ENCODE results near the gene IGSF3.

The IGSF3 gene

DNA sequence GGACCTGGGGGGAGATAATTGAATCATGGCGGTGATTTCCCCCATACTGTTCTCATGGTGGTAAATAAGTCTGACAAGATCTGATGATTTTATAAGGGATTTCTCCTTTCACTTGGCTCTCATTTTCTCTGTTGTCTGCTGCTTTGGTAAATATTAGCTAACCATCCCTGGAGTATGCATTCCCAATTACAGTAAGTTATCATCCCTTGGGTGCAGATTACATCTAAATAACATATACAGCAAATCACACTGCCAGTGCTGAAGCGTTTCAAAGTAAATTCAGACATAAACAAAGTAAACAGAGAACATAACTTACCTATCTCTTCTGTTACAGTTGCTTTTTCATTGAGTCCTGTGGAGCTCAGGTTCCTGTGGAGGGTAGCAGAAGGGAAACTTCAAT is 38.6 kb upstream of the IGSF3 start:
- H3K4me3 ChIP-seq (ENCODE audit: low read depth in 1 of 2, low read length in 2 of 2) = no peak overlapping the region
- H3K9ac ChIP-seq (ENCODE audit: low read depth in 1 of 2, low read length in 2 of 2) = no peak overlapping the region
- H3K9me3 ChIP-seq (ENCODE audit: control insufficient read depth in 1 of 2, low read length in 2 of 2) = no peaks in the 10 kb centered on the region
- no peaks in the 10 kb centered on the region for H3K27me3 ChIP-seq (ENCODE audit: control insufficient read depth in 1 of 2, insufficient read depth in 2 of 2, low read length in 2 of 2)
- H3K27ac ChIP-seq (ENCODE audit: low read depth, low read length) = no peak overlapping the region
- H3K4me1 ChIP-seq (ENCODE audit: control insufficient read depth in 1 of 2, insufficient read depth in 2 of 2, low read length in 2 of 2) = no peaks in the 10 kb centered on the region
- no peaks in the 10 kb centered on the region for H3K36me3 ChIP-seq (ENCODE audit: control insufficient read depth in 1 of 2, insufficient read depth in 2 of 2, low read length in 2 of 2)

DNA sequence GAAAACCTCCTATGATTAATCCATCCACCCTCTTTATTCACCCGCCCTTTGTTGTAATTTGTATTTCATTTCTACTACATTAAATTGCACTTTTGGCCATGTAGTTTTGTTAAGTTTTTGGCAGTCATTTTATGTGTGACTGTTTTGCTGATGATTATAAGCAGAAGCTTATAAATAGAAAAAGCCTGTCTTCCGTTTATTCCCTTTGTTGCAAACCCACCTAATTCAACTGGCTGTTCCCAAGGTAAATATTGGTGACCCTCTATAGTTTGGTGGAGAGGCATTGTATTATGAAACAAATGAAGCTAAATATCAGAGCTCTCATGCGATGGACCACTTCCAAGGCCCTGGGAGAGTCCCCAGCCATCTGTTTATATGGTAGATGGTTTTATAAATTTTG is 36.7 kb upstream of the IGSF3 start:
- Histone ChIP-seq H3K27me3 (ENCODE audit: control insufficient read depth in 1 of 2, insufficient read depth in 2 of 2, low read length in 2 of 2) (no peaks in the 10 kb centered on the region), H3K4me3 (ENCODE audit: low read depth in 1 of 2, low read length in 2 of 2) (no peak overlapping the region), H3K4me1 (ENCODE audit: control insufficient read depth in 1 of 2, insufficient read depth in 2 of 2, low read length in 2 of 2) (no peaks in the 10 kb centered on the region), H3K27ac (ENCODE audit: low read depth, low read length) (no peak overlapping the region), H3K36me3 (ENCODE audit: control insufficient read depth in 1 of 2, insufficient read depth in 2 of 2, low read length in 2 of 2) (no peaks in the 10 kb centered on the region), H3K9ac (ENCODE audit: low read depth in 1 of 2, low read length in 2 of 2) (no peak overlapping the region), H3K9me3 (ENCODE audit: control insufficient read depth in 1 of 2, low read length in 2 of 2) (no peaks in the 10 kb centered on the region)

DNA sequence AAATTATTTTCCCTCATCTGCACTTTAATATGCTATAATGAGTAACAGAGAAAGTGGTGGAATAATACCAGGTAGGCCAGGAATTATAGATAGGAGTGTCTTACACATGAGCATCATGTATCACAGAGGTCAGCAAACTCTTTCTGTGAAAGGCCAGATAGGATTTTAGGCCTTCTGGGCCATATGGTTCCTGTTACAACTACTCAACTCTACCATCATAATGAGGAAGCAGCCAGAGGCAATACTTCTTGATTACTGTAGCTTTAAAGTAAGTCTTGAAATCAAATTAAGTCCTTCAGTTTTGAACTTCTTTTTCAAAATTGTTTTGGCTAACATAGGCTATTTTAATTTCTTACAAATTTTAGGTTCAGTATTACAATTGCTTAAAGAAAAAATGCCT is 32.1 kb upstream of the IGSF3 start:
- H3K4me3 ChIP-seq (ENCODE audit: low read depth in 1 of 2, low read length in 2 of 2) = no peak overlapping the region
- no peaks in the 10 kb centered on the region for H3K27me3 ChIP-seq (ENCODE audit: control insufficient read depth in 1 of 2, insufficient read depth in 2 of 2, low read length in 2 of 2)
- H3K9me3 ChIP-seq (ENCODE audit: control insufficient read depth in 1 of 2, low read length in 2 of 2) = no peaks in the 10 kb centered on the region
- H3K9ac ChIP-seq (ENCODE audit: low read depth in 1 of 2, low read length in 2 of 2) = no peak overlapping the region
- no peaks in the 10 kb centered on the region for H3K36me3 ChIP-seq (ENCODE audit: control insufficient read depth in 1 of 2, insufficient read depth in 2 of 2, low read length in 2 of 2)
- H3K27ac ChIP-seq (ENCODE audit: low read depth, low read length) = no peak overlapping the region
- no peaks in the 10 kb centered on the region for H3K4me1 ChIP-seq (ENCODE audit: control insufficient read depth in 1 of 2, insufficient read depth in 2 of 2, low read length in 2 of 2)

DNA sequence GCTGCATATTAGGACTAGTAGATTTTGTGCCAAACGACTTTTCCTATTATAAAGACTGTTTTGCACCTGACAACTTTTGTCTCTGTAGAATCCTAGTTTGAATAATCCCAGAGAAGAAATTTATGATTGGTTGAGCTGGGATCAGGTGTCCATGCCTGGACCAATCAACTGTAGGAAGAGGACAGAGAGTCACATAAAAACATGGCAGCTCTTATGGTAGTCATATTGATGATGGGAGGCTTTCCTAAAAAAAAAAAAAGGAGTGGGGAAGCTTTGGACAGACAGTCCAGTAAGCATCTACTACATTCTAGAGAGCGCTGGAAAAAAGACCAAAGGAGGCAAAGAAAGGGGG is 30.7 kb upstream of the IGSF3 start:
- H3K36me3 ChIP-seq (ENCODE audit: control insufficient read depth in 1 of 2, insufficient read depth in 2 of 2, low read length in 2 of 2) = no peaks in the 10 kb centered on the region
- no peak overlapping the region for H3K27ac ChIP-seq (ENCODE audit: low read depth, low read length)
- H3K4me1 ChIP-seq (ENCODE audit: control insufficient read depth in 1 of 2, insufficient read depth in 2 of 2, low read length in 2 of 2) = no peaks in the 10 kb centered on the region
- no peaks in the 10 kb centered on the region for H3K9me3 ChIP-seq (ENCODE audit: control insufficient read depth in 1 of 2, low read length in 2 of 2)
- no peak overlapping the region for H3K9ac ChIP-seq (ENCODE audit: low read depth in 1 of 2, low read length in 2 of 2)
- no peak overlapping the region for H3K4me3 ChIP-seq (ENCODE audit: low read depth in 1 of 2, low read length in 2 of 2)
- H3K27me3 ChIP-seq (ENCODE audit: control insufficient read depth in 1 of 2, insufficient read depth in 2 of 2, low read length in 2 of 2) = no peaks in the 10 kb centered on the region

DNA sequence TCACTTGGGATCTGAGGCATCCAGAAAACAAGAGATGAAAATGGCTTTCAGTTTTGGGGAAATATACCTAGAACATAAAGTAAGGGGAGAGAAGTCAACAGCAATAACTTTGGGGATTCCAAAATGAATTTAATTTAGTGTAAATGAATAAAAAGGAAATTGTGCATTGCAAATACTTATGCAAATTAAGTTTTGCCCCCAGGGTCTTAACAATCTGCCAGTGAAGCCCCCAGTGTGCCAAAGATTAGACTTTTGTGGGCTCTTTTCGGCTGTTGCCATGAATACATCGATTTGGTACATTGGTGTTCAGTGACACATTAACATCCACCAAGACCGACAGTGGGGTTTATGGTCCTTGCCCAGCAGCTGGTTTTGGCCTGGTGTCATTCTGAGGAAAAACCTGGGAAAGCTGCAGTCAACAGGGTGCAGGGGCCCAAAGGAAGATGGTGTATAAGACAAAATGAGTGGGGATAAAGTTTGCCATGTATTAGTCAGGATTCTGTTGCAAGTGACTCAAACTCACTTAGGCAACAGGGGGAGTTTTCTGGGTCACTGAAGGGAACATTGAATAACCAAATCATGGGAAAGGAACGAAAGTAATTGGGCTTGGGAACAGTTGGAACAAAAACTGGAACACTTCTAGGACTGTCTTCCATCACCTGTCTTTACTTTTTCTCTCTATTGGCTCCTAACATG is 30.2 kb upstream of the IGSF3 start:
- H3K36me3 ChIP-seq (ENCODE audit: control insufficient read depth in 1 of 2, insufficient read depth in 2 of 2, low read length in 2 of 2) = no peaks in the 10 kb centered on the region
- no peak overlapping the region for H3K27ac ChIP-seq (ENCODE audit: low read depth, low read length)
- H3K4me3 ChIP-seq (ENCODE audit: low read depth in 1 of 2, low read length in 2 of 2) = no peak overlapping the region
- H3K9me3 ChIP-seq (ENCODE audit: control insufficient read depth in 1 of 2, low read length in 2 of 2) = no peaks in the 10 kb centered on the region
- H3K4me1 ChIP-seq (ENCODE audit: control insufficient read depth in 1 of 2, insufficient read depth in 2 of 2, low read length in 2 of 2) = no peaks in the 10 kb centered on the region
- no peaks in the 10 kb centered on the region for H3K27me3 ChIP-seq (ENCODE audit: control insufficient read depth in 1 of 2, insufficient read depth in 2 of 2, low read length in 2 of 2)
- no peak overlapping the region for H3K9ac ChIP-seq (ENCODE audit: low read depth in 1 of 2, low read length in 2 of 2)

DNA sequence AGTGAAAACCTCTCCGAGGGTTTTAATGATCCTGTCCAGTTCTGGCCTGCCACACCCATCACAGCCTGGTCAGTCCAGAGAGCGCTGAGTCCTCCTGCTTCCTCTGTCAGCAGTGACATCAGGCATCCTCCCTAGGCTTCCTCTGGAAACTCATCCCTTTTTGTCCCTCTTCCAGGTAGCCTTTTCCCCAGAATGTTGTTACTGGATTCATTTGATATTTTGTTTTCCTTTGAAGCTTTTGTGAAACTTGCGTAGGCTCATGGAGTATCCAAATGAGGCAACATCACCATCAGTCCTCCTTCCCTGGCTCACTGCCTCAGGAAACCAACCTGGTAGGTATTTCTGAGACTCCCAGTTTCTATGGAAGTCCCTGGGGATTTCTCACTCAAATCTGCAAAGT is 27.0 kb upstream of the IGSF3 start:
- H3K36me3 ChIP-seq (ENCODE audit: control insufficient read depth in 1 of 2, insufficient read depth in 2 of 2, low read length in 2 of 2) = no peaks in the 10 kb centered on the region
- no peak overlapping the region for H3K4me3 ChIP-seq (ENCODE audit: low read depth in 1 of 2, low read length in 2 of 2)
- H3K9ac ChIP-seq (ENCODE audit: low read depth in 1 of 2, low read length in 2 of 2) = no peak overlapping the region
- H3K27me3 ChIP-seq (ENCODE audit: control insufficient read depth in 1 of 2, insufficient read depth in 2 of 2, low read length in 2 of 2) = no peaks in the 10 kb centered on the region
- no peak overlapping the region for H3K27ac ChIP-seq (ENCODE audit: low read depth, low read length)
- no peaks in the 10 kb centered on the region for H3K4me1 ChIP-seq (ENCODE audit: control insufficient read depth in 1 of 2, insufficient read depth in 2 of 2, low read length in 2 of 2)
- no peaks in the 10 kb centered on the region for H3K9me3 ChIP-seq (ENCODE audit: control insufficient read depth in 1 of 2, low read length in 2 of 2)

DNA sequence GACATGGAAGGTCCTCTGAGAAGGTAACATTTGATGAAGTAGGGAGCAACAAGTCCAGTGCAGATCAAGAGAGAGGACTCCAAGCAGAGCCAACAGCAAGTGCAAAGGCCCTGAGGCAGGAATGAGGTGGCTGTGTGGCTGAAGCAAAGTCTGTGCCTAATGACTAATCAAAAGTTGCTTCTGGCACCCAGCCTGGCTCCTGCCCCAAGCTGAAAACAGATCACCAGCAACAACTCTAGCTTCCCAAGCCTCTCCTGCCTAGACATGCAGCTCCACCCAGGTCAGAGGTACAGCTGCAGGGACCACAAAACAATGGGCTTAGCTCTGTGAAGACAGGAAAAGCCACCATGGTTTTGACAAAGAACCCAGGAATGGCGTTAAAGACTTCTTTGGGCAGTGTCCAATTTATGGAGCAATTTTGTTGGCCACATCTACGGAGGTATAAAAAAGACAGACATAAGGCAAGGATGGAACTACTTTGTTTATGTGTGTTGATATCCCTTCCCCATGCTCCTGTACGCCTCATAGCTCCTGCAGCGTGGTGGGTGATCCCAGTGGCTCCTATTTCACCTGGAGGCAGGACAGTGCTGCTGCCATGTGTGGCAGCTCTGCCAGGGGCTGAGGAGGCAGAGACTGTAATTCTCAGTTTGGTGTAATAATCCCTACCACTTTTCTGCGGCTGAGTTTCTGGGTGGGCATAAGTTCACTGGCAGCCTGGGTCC is 26.4 kb upstream of the IGSF3 start:
- Histone ChIP-seq H3K9ac (ENCODE audit: low read depth in 1 of 2, low read length in 2 of 2) (no peak overlapping the region), H3K4me3 (ENCODE audit: low read depth in 1 of 2, low read length in 2 of 2) (no peak overlapping the region), H3K36me3 (ENCODE audit: control insufficient read depth in 1 of 2, insufficient read depth in 2 of 2, low read length in 2 of 2) (no peaks in the 10 kb centered on the region), H3K27me3 (ENCODE audit: control insufficient read depth in 1 of 2, insufficient read depth in 2 of 2, low read length in 2 of 2) (no peaks in the 10 kb centered on the region), H3K9me3 (ENCODE audit: control insufficient read depth in 1 of 2, low read length in 2 of 2) (no peaks in the 10 kb centered on the region), H3K4me1 (ENCODE audit: control insufficient read depth in 1 of 2, insufficient read depth in 2 of 2, low read length in 2 of 2) (no peaks in the 10 kb centered on the region), H3K27ac (ENCODE audit: low read depth, low read length) (no peak overlapping the region)

DNA sequence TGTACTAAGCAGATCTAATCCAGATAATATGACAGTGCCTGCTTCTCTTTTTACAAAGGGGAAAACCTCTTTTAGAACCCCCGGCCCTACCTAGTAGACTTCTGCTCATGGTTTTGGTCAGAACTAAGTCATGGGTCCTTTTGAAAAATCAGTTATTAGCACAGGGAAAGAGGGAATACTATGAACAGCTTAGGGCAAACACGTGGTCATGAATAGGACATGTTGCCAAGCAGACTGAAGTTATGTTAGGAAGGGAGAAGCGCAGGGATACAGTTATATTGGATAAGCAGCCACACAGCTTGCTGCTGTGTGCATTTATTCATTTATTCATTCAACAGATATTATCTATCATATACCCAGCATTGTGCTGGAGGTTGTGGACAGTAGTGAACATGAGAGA is 25.3 kb upstream of the IGSF3 start:
- Histone ChIP-seq H3K4me3 (ENCODE audit: low read depth in 1 of 2, low read length in 2 of 2) (no peak overlapping the region), H3K27me3 (ENCODE audit: control insufficient read depth in 1 of 2, insufficient read depth in 2 of 2, low read length in 2 of 2) (no peaks in the 10 kb centered on the region), H3K9ac (ENCODE audit: low read depth in 1 of 2, low read length in 2 of 2) (no peak overlapping the region), H3K27ac (ENCODE audit: low read depth, low read length) (no peak overlapping the region), H3K9me3 (ENCODE audit: control insufficient read depth in 1 of 2, low read length in 2 of 2) (no peaks in the 10 kb centered on the region), H3K36me3 (ENCODE audit: control insufficient read depth in 1 of 2, insufficient read depth in 2 of 2, low read length in 2 of 2) (no peaks in the 10 kb centered on the region), H3K4me1 (ENCODE audit: control insufficient read depth in 1 of 2, insufficient read depth in 2 of 2, low read length in 2 of 2) (no peaks in the 10 kb centered on the region)

DNA sequence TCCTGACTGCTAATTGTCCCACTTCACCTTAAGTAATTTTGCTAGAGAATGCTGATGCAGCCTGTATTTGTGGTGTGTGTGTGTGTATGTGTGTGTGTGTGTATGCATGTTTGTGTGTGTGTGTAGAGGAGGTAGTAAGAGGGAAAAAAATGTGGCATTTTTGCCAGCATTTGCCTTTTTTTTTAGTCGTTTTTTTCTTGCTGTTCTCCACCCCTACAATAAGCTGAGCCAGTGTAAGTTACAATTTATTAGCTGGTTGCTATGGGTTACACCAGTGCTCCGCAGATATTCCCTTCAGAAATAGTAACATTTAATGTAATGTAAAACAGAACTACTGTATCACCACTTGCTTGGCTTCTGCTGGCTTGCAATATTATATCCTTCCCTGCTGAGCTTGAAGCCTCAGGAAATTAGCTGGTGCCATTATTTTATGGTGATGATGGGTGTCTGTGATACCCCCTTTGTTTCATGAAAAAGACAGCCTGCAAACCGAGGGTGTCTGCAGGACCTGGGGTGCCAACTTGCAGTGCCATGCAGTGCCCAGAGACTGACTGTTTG is 23.4 kb upstream of the IGSF3 start:
- no peaks in the 10 kb centered on the region for H3K27me3 ChIP-seq (ENCODE audit: control insufficient read depth in 1 of 2, insufficient read depth in 2 of 2, low read length in 2 of 2)
- H3K9me3 ChIP-seq (ENCODE audit: control insufficient read depth in 1 of 2, low read length in 2 of 2) = no peaks in the 10 kb centered on the region
- H3K9ac ChIP-seq (ENCODE audit: low read depth in 1 of 2, low read length in 2 of 2) = no peak overlapping the region
- H3K4me3 ChIP-seq (ENCODE audit: low read depth in 1 of 2, low read length in 2 of 2) = no peak overlapping the region
- no peak overlapping the region for H3K27ac ChIP-seq (ENCODE audit: low read depth, low read length)
- no peaks in the 10 kb centered on the region for H3K4me1 ChIP-seq (ENCODE audit: control insufficient read depth in 1 of 2, insufficient read depth in 2 of 2, low read length in 2 of 2)
- H3K36me3 ChIP-seq (ENCODE audit: control insufficient read depth in 1 of 2, insufficient read depth in 2 of 2, low read length in 2 of 2) = no peaks in the 10 kb centered on the region

DNA sequence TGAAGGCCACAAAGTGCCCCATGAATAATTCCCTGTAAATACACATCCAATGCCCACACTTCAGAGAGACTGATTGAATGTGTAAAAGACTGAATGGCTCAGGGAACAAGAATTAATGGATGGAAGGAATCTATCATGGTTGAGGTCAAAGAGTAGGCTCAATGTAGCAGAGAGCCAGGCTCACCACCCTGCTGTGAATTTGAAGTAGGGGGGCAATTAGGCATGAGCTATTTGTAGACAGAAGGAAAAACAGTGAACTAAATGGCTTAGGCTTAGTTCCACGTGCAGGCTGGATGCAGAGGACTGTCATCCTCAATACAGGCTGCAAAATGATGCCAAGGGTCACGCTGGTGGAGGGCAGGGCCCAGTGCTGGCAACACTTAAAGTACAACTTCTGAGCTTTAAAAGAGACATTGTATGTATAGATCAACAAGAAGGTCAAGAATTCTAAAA is 22.9 kb upstream of the IGSF3 start:
- Histone ChIP-seq H3K4me1 (ENCODE audit: control insufficient read depth in 1 of 2, insufficient read depth in 2 of 2, low read length in 2 of 2) (no peaks in the 10 kb centered on the region), H3K27me3 (ENCODE audit: control insufficient read depth in 1 of 2, insufficient read depth in 2 of 2, low read length in 2 of 2) (no peaks in the 10 kb centered on the region), H3K9ac (ENCODE audit: low read depth in 1 of 2, low read length in 2 of 2) (no peak overlapping the region), H3K4me3 (ENCODE audit: low read depth in 1 of 2, low read length in 2 of 2) (no peak overlapping the region), H3K36me3 (ENCODE audit: control insufficient read depth in 1 of 2, insufficient read depth in 2 of 2, low read length in 2 of 2) (no peaks in the 10 kb centered on the region), H3K9me3 (ENCODE audit: control insufficient read depth in 1 of 2, low read length in 2 of 2) (no peaks in the 10 kb centered on the region), H3K27ac (ENCODE audit: low read depth, low read length) (no peak overlapping the region)

Measured in duodenal mucosa (tissue), 2 donors.